Gastrocnemius medialis (tissue), 4 donors: ENCODE results near the gene CACNG7. TPM values are rescaled to one million over a fixed set of nuclear protein-coding genes. Genes with fewer than 3 reads are reported as not detected.
A peak's percentile ranks its signal among the peaks of the same experiment; 100 is the strongest.

Experiments used
- ATAC-seq, 2 donors: fragments of 150-250 bp; one replicate each; pipeline ENCODE4 v1.9.1; 2016
- DNase-seq, 2 donors: peaks; one replicate each; pipeline ENCODE4 v3.0.0-alpha.2; 2019
- H3K27ac ChIP-seq, 4 donors: fragments of 200-600 bp; sonication (generic); 1 replicate in 1 of 4; 2 replicates in 3 of 4; pipeline ENCODE4 v1.5.1; 2016 to 2018; ENCODE audit warnings: mild to moderate bottlenecking in 2 of 4, moderate library complexity in 1 of 4
- H3K27me3 ChIP-seq, 3 donors: fragments of 200-600 bp; sonication (generic) in 2 of 3; 1 replicate in 1 of 3; 2 replicates in 2 of 3; pipeline versions ENCODE4 v1.5.1 to v1.6.0; 2016 to 2019; ENCODE audit warnings: mild to moderate bottlenecking in 1 of 3, moderate library complexity in 1 of 3
- H3K36me3 ChIP-seq, 2 donors: fragments of 200-600 bp; sonication (generic) in 1 of 2; one replicate each; pipeline ENCODE4 v1.5.1; 2017 to 2018
- H3K4me1 ChIP-seq, 2 donors: fragments of 200-600 bp; sonication (generic) in 1 of 2; one replicate each; pipeline ENCODE4 v1.5.1; 2016 to 2017; ENCODE audit warnings: mild to moderate bottlenecking in 2 of 2
- H3K4me3 ChIP-seq, 4 donors: fragments of 200-600 bp; sonication (generic) in 3 of 4; 1 replicate in 1 of 4; 2 replicates in 3 of 4; pipeline ENCODE4 v1.5.1; 2016 to 2019; ENCODE audit warnings: mild to moderate bottlenecking in 2 of 4
- H3K9me3 ChIP-seq, 3 donors: fragments of 200-600 bp; sonication (generic) in 2 of 3; 1 replicate in 1 of 3; 2 replicates in 2 of 3; pipeline ENCODE4 v1.5.1; 2016 to 2019
- CTCF ChIP-seq, 5 experiments: fragments of 450-650 bp in 3 of 5; fragments of 200-600 bp in 2 of 5; sonication (generic) in 2 of 5; IDR thresholded peaks in 4 of 5; conservative IDR thresholded peaks in 1 of 5; 1 replicate in 4 of 5; 2 replicates in 1 of 5; pipeline ENCODE4 v1.5.1; 2016 to 2019; ENCODE audit warnings: antibody characterized with exemption in 5 of 5, mild to moderate bottlenecking in 3 of 5, moderate library complexity in 3 of 5
- POLR2A ChIP-seq, 2 donors: fragments of 450-650 bp; IDR thresholded peaks; one replicate each; pipeline ENCODE4 v1.6.1; 2017; ENCODE audit warnings: antibody characterized with exemption in 2 of 2, mild to moderate bottlenecking in 2 of 2, moderate library complexity in 2 of 2
- in situ Hi-C, 4 donors: fragments of 200-750 bp; cut with MboI; loops; one replicate each; pipeline versions ENCODE4 v1.15.0 to v1.8.0; 2017; ENCODE audit warnings: low sequenced_read_pairs in 4 of 4
- intact Hi-C: fragments of 100-400 bp; cut with DNase I; formaldehyde crosslinking; loops from one replicate; pipeline ENCODE4 v1.15.1; 2023; ENCODE audit warnings: low total_unique reads
- total RNA-seq, 4 donors: library from RNA; depleted of rRNA; stranded (reverse); fragments of >200 nt; gene quantifications; one replicate each; pipeline versions ENCODE4 v1.1.0 to v1.2.3, GENCODE V29; 2016

CACNG7 gene
- total RNA-seq, 4 donors from 2014 or later, result not detected

GRCh38 chr19:53961523-53962356 lies 52.7 kb downstream of the CACNG7 start:
- in situ Hi-C loops (no loop called here), intact Hi-C loops (no loop called here)
- no peaks in the 10 kb centered on the region for H3K36me3 ChIP-seq
- no peak overlapping the region for H3K27ac ChIP-seq
- ATAC-seq (no peak), DNase-seq (no peak)
- H3K9me3 ChIP-seq, result no peaks in the 10 kb centered on the region
- no peaks in the 10 kb centered on the region for H3K4me1 ChIP-seq
- H3K4me3 ChIP-seq, result no peak overlapping the region
- TF ChIP-seq CTCF (IDR thresholded peaks at IDR 0.05 in 4 of 5, conservative IDR thresholded peaks at IDR 0.05 in 1 of 5) (no peak), POLR2A (IDR thresholded peaks at IDR 0.05) (no peak)
- peaks cover 56 to 87% (median 71%) of the 10 kb centered on the region in 3 donors for H3K27me3 ChIP-seq

- peaks cover 45 to 76% (median 59%) of the 10 kb centered on the region in 3 donors for H3K27me3 ChIP-seq
Measured at GRCh38 chr19:53962887-53963431, 53.9 kb downstream of the CACNG7 start, which contains the start of gene CACNG8. TSS of gene CACNG8 (plus strand) at chr19:53962937.

GRCh38 chr19:53965091-53965490 lies 56.0 kb downstream of the CACNG7 start:
- H3K27me3 ChIP-seq, result peaks cover 34 to 55% (median 41%) of the 10 kb centered on the region in 3 donors
- intact Hi-C loops, result no loop called here
- no peaks in the 10 kb centered on the region for H3K4me1 ChIP-seq
- no peaks in the 10 kb centered on the region for H3K36me3 ChIP-seq
- DNase-seq (no peak), ATAC-seq (no peak)
- TF ChIP-seq POLR2A (IDR thresholded peaks at IDR 0.05) (no peak), CTCF (IDR thresholded peaks at IDR 0.05 in 4 of 5, conservative IDR thresholded peaks at IDR 0.05 in 1 of 5) (no peak)
- H3K9me3 ChIP-seq, result no peaks in the 10 kb centered on the region
- no peak overlapping the region for H3K27ac ChIP-seq
- in situ Hi-C loops, result no loop called here
- peak overlapping the region; percentile 10 to 21 (median 12) for H3K4me3 ChIP-seq

More at GRCh38 chr19:53962887-53963431, 53.9 kb downstream of the CACNG7 start, which contains the start of gene CACNG8:
- TF ChIP-seq CTCF (IDR thresholded peaks at IDR 0.05 in 4 of 5, conservative IDR thresholded peaks at IDR 0.05 in 1 of 5) (no peak), POLR2A (IDR thresholded peaks at IDR 0.05) (no peak)
- H3K27ac ChIP-seq, result no peak within 1 kb of the TSS
- H3K9me3 ChIP-seq, result no peaks in the 10 kb centered on the region
- H3K36me3 ChIP-seq, result no peaks in the 10 kb centered on the region
- H3K4me1 ChIP-seq, result no peaks in the 10 kb centered on the region
- H3K4me3 ChIP-seq, result no peak within 1 kb of the TSS
- ATAC-seq (no peak), DNase-seq (no peak)
- intact Hi-C loops, result no loop called here
- in situ Hi-C loops, result no loop called here

GRCh38 chr19:53966931-53967330 lies 57.9 kb downstream of the CACNG7 start:
- Histone ChIP-seq H3K27ac (no peak overlapping the region), H3K36me3 (no peaks in the 10 kb centered on the region), H3K4me3 (no peak overlapping the region), H3K27me3 (peaks cover 17 to 37% (median 24%) of the 10 kb centered on the region in 3 donors), H3K9me3 (no peaks in the 10 kb centered on the region), H3K4me1 (no peaks in the 10 kb centered on the region)
- in situ Hi-C loops (no loop called here), intact Hi-C loops (no loop called here)
- no peak for ATAC-seq
- TF ChIP-seq CTCF (IDR thresholded peaks at IDR 0.05 in 4 of 5, conservative IDR thresholded peaks at IDR 0.05 in 1 of 5) (no peak), POLR2A (IDR thresholded peaks at IDR 0.05) (no peak)
- DNase-seq, result no peak
